GM19239 (cell line): ENCODE results near the gene TMEM258.

Experiments used
- DNase-seq: peaks from one replicate; pipeline ENCODE4 v3.0.0; 2011; ENCODE audit warnings: low spot score; ENCODE audit not compliant: insufficient read length
- FAIRE-seq: peaks from 2 replicates; lab custom pipeline; 2011; peaks lifted over from hg19 to GRCh38; lab: Jason Lieb, UNC

TMEM258 gene

DNA sequence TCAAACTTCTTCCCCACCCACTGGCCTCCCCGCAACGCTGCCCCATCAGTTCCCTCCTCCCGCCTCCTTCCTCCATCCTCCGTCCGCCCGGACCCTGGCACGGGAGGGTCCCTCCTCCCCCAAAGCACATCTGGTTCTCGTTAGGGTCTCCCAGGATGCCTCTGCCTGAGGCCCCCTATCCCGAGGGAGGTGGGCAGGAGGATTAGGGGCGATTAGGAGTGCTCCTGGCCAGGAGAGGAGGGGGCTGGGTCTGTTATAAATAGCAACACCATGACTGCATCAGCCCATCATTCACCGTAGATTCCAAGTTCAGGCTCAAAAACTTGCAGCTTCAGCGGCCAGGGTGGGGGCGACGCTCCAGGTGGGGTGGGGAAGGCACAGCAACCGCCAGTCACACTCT lies 29.6 kb downstream of the TMEM258 start:
- no peak for DNase-seq
- FAIRE-seq = no peak

DNA sequence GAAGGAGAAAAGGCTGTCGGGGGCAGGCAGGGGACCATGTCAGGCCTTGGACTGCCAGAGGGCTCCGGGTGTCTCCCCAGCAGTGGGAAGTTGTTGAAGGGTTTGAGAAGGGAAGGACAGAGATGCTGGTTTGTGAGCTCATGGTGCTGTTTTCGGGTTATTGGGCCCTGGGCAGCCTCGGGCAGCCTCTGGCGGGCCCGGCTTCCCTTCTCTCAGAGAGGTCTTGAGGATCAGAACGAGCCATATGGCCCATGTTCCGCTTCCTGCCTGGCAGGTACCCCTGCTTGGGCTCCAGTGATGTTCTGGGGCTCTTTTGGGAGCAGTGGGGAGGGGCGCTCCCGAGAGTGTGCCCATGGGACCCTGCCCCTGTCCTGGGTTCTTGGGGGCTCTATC lies 30.2 kb downstream of the TMEM258 start:
- DNase-seq = no peak
- FAIRE-seq = no peak

DNA sequence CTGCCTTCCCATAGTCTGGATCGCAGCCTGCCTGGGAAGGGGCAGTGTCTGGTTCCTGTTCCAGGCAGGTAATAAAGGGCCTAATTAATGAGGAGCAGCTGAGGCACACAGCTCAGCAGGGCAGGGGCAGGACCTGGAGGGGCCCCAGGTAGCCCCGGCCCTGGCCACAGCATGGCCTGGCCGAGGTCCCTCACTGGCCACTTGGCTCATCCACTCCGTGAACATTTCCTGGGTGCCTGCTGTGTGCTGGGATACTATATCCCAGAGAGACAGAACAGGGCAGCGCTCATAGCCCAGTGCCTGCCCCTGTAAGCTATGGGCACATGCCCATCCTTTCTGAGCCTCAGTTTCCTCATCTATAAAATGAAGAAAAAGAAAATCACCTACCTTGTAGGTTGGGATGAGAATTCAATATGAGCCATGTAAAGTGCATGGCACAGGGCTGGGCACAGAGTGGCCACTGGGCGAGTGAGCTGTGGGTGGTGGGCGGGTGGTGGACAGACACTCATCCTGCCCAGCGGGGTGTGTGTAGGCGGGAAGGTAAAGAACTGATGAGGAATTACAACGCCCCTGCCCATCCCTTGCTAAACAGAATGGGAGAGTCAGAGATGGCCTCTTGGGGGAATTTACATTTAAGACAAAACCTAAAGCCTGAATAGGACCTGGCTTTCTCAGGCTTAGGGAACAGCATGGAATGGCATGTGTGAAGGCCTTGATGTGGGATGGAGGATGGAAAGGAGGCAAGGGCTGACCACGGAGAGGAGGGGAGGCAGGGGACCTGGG lies 30.8 kb downstream of the TMEM258 start:
- no peak for DNase-seq
- no peak for FAIRE-seq

DNA sequence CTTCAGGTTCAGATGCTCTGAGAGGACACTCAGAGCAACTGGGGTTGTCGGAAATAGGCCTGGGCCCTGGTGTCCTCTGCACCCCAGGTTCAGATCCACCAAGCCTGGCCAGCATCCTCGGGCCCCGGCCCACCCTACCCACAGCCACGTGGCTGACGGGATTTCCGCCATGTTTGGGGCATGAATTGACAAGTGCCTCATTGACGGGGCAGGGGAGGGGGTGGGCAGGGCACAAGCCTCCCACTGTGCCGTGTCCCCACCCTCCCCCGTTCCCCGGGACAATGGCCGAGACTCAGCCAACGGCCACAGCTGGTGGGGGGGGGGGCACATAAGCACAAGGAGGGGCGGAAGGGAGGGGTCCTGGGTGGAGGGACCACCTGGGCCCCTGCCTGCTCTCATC lies 31.5 kb downstream of the TMEM258 start:
- FAIRE-seq = no peak
- DNase-seq = no peak

DNA sequence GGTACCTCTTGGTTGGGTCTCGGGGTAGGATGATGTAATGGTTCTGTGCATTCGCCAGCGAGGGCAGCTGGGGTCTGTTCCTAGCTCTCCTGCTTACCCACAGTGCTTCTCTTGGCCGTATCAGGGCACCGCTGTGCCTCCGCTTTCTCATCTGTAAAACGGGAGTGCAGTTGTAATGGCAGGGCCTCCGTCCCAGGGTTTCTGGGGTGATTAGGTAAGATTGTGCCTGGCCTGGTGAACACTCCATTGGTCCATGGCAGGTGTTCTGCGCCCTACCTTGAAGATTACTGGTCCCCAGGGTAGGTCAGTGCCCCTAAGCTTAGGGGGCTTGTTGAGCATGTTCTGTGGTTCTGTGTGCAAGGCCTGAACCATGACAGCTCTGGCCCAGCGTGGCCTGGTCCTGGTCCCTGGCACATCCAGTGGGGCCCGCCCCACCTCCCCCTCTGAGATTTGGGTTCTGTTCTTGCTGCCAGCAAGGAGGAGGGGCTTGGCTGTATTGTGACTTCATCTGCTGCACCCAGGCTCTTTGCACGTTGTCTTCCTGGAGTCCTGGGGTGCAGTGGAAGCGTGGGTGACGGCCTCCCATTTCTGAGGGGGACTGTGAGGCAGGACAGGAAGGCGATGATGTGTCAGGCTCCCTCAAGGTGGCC lies 35.1 kb downstream of the TMEM258 start:
- FAIRE-seq (no peak), DNase-seq (no peak)

DNA sequence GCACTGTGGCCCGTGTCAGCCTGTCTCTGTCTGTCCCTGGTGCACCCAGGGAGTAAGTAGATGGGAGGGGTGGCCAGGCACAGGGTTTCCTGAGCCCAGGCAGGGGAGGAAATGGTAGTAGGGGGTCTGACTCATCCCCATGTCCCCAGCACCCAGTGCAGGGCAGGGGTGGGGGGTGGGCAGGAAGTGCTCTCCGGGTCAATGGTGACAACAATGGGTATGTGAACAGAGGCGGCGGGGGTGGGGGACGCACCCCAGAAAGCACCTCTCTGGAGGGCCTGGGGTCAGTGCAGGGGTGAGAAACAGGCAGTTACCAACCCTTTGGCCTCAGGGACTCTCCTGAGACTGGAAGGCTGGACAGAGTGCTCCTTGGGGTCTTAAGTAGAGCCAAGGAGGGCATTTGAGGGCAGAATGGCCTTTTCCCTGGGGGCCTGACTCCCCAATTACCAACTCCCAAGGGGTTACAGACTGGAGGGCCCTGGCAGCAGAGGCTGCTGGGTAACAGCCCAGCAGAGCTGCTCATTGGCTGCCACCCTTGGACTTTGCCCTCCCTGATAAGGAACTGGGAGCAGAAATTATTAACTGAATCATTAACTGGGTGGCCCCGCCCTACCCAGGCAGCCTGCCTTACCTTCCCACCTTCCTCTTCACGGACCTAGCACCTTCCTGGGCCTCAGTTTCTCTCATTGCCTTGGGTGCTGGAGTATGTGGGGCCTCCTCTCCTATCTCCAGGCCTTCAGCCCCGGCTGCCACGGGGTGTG lies 35.8 kb downstream of the TMEM258 start:
- peak; percentile 86 for DNase-seq
- peak; percentile 92 for FAIRE-seq

DNA sequence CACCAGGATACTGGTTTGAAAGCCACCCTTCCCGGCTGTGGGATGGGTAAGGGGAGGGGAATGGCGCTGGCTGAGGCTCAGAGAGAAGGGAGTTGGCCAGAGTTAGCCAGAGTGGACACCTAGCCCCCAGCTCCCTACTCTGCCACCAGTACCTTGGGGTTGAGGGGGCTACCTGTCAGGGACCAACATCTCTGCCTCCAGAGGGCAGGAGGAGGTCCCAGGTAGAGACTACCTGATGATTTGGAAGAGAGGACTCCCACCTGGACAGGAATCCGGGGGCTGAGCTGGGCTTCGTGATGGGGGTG lies 36.3 kb downstream of the TMEM258 start:
- FAIRE-seq (no peak), DNase-seq (no peak)

DNA sequence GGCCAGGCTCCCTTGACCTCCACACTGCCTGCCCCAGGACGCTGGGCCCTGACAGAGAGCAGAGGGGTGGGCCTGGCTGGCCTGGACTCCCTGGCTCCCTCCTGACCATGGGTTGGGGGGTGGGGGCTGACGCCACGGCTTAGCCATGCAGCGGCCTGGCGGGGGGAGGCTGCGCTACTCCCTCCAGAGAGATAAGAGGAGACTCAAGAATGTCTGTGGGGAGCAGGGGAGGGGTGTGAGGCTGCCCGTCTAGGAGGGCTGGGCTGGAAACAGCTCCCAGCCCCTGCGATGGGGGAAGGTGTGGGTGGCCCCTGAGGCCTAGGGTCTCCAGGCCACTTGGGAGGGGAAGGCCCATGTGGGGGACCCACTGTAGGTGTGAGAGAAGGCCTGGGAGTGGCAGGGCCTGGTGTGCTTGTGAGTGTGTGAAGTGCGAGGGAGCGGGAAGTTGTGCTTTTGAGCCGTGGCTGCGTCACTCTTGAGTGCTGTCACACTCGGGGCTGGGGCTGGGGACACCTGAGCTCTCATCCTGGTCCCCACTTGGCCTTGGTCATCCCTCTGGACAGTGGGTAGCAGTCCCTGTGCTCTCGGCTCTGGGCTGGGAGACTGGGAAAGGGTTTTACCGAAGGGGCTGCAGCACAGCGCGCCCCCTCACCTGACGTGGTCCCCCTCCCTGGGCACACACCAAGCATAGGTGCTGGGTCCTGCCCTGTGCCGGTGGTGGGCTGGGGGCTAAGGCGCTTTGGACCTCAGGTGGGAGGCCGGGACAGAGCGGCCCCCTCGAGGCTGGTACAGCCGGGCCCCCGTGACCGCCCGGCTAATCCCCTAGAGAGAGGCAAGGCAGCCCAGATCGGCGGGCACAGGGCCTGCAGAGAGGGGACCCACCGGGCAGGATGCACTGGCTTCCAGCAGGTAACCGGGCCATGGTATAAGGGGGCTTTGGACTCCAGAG lies 37.6 kb downstream of the TMEM258 start:
- no peak for FAIRE-seq
- DNase-seq = no peak

DNA sequence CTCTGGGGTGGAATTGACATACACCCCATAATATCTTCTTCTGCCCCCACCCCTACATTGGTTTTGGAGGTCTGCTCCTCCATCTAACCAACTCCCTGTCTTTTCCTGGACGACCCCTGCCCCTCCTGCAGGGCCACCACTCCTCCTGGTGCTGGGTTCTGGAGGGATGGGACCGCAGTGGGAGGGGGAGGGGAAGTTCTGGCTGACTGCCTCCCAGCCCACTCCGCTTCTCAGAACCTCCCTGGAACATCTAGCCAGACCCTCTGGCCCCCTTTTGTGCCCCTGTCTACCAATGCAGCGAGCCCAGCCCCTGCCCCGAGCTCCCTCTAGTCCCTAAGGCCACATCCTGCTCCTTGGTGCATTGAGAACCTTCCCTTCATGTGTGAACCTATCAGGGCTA lies 38.7 kb downstream of the TMEM258 start:
- no peak for FAIRE-seq
- DNase-seq = no peak

DNA sequence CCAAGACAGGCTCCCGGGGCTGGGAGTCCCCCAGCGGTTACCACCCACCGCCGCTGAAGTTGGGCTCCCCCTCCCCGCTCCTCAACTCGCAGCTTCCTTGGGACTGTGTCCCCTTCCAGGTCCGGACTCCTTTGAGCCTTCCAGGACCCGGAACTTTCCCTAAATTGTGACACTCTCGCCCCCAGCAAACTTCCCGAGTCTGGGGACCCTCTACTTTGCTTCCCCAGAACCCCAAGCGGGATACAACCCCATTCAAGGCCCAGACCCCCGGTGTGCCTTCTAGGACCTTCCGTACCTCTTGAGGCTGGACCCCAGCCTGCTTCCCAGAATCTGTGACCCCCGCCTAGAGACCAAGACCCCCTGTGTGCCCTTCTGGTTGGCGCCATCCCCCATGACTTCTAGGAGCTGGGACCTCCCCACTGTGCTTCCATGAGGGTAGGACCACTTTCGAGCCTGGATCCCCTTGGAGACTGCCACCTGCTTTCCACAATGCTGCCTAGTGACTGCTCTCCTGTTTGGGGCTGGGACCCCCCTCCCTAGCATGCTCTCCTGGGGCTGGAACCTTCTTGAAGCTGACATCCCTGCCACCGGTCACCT lies 39.4 kb downstream of the TMEM258 start:
- DNase-seq (no peak), FAIRE-seq (no peak)

DNA sequence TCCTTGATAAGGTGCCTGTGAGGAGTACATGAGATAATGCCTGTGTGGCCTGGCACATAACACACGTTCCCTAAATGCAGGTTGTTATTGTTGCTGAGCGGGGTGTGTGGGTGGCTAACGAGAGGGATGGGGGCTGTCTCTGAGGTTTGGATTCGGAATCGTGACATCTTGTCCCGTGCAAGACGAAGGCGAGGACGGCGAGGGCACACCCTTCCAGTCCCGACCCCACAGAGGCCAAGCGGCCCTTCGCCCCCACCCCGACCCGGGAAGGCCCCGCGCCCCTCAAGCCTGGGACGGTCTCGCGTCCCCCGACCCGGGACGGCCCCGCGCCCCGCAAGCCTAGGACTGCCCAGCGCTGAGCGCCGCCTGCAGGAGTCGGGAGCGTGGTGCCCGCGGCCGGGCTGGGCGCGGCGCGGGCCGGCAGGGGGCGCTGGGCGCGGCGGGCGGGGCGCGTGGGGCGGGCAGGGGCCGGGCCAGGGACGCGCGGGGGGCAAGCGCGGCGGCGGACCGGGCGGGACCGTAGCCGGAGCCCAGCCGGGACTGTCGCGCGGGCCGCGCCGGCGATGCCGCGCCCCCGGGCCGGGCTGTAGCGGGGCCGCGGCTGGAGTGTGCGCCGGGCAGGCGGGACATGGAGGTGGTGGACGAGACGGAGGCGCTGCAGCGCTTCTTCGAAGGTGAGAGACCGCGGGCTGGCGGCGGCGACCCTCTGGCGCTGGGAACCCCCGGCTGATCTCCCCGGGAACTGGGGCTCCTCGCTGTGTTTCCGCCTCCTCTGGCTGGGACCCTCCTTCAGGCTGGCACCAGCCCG lies 40.1 kb downstream of the TMEM258 start, which contains the start of gene MYRF:
Gene MYRF (plus strand): TSS at position 520 of the 808 bp plus-strand sequence. CDS start 109 bp downstream, at position 629.
- FAIRE-seq (no peak), DNase-seq (peak; percentile 72)

DNA sequence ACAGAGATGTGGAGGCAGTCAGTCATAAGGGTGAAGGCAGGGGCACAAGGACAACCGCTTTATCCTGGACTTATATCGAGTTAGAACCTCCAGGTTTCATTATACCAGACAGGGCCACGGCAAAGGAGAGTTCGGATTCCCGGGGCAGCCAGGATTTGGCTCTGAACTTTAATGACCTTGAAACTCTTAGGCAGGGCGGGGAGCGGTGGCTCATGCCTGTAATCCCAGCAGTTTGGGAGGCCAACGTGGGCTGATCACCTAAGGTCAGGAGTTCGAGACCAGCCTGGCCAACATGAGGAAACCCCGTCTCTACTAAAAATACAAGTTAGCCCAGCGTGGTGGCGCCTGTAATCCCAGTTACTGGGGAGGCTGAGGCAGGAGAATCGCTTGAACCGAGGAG lies 41.0 kb downstream of the TMEM258 start:
- FAIRE-seq (no peak), DNase-seq (no peak)

DNA sequence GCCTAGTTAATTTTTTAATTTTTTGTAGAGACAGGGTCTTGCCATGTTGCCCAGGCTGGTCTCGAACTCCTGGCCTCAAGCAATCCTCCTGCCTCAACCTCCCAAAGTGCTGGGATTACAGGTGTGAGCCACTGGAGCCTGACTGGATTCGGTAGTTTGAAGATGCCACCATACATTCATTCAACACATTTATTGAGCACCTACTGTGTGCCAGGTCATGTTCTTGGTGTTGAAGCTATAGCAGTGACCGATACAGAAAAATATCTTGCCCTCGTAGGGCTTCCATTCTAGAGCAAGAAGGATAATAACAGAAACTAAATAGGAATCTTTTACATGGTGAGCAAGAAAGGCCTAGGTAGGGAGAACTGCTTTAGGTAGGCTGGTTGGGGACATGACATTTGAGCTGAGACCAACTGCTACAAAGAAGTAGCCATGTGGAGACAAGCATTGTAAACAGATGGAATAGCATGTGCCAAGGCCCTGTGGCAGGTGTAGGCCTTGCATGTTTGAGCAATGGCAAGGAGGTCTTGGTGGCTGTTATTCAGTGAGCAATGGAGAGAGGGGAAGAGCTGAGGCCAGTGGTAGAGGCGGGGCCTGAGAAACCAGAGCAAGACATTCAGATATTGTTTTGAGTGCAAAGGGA lies 41.6 kb downstream of the TMEM258 start:
- FAIRE-seq = no peak
- no peak for DNase-seq

DNA sequence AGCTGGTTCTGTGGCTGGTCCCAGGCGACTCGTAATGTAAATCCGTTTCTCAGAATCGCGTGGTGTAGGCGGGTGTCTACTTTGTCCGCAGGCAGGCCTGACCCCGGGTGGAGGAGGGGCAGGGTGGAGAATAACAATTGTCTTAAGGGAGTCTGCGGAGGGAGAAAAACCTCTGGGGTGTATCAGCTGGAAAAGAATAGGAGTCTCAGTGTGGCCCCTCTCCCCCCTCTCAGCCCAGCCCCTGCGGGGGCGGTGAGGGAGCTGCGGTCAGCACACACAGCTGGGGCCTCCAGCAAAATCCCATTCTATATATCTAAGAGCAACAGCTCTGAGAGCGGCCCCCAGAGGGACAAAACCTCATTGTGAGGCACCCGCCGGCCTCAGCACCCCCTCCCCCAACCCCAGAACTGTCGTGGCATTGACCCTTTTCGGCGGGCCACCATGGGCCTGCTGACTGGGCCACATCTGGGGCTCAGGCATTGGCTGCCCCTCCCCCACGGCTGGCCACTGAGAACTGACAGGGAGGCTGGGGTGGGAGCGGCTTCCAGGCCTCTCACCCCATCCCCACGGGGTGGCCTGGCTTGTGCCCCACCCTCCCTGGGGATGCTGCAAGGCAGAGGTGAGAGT lies 42.7 kb downstream of the TMEM258 start:
- DNase-seq = no peak
- FAIRE-seq = no peak

DNA sequence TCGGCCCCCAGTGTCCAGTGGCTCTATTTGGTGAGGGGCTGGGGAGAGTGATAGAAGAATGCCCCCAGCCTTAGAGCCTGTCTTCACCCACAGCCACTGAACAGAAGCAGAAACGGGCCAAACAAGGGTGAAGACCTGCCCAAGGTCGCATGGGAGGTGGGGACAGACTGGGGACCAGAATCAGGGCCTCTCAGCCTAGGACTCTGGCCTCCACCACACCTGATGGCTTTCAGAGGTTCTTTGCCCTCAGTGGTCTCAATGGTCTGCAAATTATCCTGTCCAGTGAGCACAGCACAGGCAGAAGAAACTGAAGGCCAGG lies 44.5 kb downstream of the TMEM258 start:
- DNase-seq = no peak

DNA sequence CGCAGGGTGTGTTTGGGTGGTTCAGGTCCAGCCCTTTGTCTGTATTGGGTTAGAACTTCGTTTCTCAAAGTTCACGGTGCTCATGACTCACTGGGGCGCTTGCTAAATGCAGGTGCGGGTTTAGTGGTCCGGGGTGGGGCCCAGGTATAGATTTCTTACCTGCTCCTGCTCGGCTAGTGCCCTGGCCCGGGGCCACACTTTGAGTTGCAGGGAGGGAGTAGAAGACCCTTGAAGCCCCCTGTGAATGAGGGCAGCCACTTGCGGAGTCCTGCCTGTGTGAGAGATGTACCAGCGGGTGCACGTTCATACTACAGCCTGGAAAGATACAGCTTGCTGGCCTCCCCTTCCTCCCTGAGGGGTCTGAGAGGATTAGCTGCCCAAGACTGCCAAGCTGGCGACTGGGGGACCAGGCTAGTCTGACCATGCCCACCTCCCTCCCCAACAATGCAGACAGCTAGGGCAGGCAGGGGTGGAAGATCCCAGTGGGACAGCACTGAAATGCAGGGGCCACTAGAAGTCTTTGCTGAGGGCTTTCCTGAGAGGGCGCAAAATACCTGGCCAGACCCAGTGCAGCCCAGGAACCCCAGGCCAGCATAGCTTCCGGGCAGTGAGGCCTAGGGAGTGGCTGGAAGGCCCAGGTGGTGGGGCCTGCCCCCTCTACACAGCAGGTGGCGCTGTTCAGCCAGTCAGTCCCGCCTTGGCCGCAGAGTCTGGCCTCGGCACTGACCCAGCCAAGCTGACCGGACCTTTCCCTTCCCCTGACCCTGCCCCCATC lies 45.0 kb downstream of the TMEM258 start:
- FAIRE-seq (peak; percentile 82), DNase-seq (peak; percentile 95)

More for the DNA sequence above, 44.5 kb downstream of the TMEM258 start:
- FAIRE-seq = no peak

DNA sequence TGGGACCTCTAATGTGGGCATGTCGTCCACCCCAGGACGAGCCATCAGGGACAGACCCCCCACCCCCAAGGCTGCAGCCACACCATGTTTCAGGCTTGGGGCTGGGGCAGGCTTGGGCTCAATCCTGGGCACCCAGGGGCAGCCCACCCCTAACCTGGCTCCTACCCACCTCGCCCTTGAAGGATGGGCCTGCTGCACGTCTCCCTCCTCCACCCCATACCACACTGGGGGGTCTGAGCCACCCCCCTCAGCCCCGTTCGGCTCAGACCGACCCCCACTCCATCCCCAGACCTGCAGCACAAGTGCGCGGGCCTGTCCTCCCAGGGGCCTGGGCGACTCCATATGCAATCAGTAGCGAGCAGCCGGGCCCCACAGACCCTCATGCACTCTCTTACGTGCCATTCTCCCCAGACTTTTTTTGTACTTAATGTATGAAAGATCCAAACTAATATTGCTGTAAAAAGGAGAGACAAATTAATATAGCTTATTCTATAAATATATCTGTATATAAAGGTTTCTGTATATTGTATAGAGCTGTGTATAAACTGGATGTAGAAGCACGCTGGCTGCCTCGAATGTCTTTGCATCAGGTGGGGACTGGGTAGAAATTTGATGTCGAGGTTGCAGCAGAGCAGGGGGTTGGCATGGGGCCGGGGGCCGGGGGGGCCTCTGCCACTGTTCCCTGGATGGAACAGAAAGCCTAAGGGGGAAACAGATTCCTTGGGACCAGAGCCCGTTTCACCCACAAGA lies 45.8 kb downstream of the TMEM258 start:
- no peak for DNase-seq
- FAIRE-seq = no peak
